HG03378 (cell line): ENCODE data around the gene PGR.
"Not testable (repeated sequence)": the region's sequence is repeated elsewhere in the genome, so short reads cannot be mapped to it uniquely, and the experiment has no call there.

ENCODE experiments used
- ATAC-seq: cut with Tn5 transposase; IDR thresholded peaks from one replicate; pipeline ENCODE4 v1.9.1; 2021; ENCODE audit warnings: mild to moderate bottlenecking, moderate library complexity; ENCODE audit not compliant: unreplicated experiment

Gene PGR

DNA sequence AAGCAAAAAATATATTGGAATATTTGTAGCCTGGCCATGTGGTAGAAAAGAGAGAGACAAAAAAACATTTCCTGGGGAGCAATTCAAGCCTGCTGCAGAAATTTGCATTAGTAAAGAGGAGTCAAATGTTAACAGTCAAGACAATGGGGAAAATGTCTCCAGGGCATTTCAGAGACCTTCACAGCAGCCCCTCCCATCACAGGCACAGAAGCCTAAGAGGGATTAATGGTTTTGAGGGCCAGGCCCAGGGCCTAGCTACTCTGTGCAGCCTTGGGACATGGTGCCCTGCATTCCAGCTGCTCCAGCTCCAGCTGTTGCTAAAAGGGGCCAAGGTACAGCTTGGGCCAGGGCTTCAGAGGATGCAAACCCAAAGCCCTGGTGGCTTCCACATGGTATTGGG is 46.8 kb downstream of the PGR start:
- ATAC-seq, result no peak

- ATAC-seq, result no peak
Observed at GRCh38 chr11:101063706-101064105, 65.9 kb downstream of the PGR start.

DNA sequence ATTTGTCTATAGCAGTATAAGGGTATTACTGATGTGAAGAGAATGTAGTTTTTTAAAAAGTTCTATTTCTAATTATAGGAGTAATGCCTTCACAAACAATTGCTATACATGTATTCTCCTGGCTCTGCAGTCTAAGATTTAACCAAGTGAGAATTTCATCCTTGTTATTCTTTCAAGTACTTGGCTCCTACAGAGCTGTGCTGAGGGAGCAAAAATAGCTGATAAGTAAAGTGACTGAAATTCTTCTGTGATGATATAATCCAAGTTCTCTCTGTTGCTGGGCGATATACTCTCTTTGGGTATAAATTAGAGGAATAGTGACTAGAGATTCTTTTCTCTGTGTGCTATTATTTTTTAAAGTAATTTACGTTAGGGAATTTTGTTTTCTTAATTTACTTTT is 68.0 kb downstream of the PGR start:
- no peak for ATAC-seq

DNA sequence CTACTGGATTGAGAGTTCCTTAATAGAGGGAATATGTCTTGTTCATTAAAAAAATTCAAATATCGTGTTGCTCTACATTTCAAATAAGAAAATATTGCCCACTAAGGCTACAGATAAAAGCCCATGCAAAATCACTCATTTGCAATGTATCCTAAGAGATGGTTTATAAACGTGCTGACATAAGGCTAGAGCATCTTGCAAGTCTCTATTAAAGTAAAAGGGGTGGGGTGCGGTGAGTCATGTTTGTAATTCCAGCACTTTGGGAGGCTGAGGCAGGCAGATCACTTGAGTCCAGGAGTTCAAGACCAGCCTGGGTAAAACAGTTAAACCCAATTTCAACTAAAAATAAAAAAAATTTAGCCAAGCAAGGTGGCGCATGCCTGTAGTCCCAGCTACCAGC is 70.3 kb downstream of the PGR start:
- no peak for ATAC-seq

DNA sequence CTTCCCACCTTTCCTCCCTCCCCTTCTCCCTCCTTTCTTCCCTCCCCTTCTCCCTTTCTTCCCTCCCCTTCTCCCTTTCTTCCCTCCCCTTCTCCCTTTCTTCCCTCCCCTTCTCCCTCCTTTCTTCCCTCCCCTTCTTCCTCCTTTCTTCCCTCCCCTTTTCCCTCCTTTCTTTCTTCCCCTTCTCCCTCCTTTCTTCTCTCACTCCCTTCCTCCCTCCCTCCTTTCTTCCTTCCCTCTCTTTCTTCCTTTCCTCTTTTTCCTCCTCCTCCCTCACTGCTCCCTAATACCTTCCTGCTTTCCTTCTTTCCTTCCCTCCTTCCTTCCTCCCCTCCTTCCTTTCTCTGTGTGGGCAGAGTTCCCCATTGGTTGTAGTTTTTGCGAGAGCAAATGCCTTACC is 76.1 kb downstream of the PGR start:
- ATAC-seq, result no peak

DNA sequence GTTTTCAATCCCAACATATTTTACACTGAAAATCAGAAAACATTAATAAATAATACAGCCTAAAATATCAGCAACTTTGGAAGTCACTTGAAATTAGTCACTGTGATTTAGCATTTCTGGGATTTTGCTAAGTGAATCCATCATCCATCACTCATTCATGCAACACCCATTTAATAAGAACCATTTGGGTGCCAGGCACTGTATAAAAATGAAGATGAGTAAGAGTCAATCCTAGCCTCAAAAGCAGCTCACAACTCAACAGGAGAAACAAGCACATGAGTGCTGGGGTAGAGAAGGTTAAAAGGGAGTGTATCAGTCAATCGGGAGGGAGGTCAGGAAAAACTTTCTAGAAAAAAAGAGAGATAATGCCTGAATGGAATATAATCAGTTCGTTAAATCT is 77.9 kb downstream of the PGR start:
- no peak for ATAC-seq

DNA sequence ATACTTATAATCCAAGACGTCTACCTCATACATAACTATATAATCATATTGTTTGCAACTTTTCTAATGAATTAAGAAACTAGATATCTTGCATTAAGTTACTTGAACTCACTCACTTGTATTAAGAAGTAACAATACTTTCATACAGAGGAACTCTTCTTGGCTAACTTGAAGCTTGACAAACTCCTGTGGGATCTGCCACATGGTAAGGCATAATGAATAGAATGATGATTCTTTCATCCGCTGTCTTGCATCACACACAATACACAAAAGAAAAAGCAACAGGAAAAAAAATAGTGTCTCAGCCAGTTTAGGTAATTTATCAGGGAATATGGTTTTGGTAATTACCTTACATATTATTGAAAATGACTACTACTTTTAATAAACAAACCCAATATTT is 79.8 kb downstream of the PGR start:
- ATAC-seq, result no peak

- no peak for ATAC-seq
Observed at GRCh38 chr11:101049123-101049522, 80.5 kb downstream of the PGR start.

DNA sequence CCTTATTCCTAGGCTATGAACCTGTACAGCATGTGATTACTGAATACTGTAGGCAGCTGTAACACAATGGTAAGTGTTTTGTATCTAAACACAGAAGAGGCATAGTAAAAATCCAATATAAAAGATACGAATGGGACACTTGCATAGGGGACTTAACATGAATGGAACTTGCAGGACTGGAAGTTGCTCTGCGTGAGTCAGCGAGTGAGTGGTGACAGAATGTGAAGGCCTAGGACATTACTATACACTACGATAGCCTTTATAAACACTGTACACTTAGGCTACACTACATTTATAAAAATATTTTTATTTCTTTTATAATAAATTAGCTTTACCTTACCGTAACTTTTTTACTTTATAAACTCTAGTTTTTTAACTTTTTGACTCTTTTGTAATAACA is 81.1 kb downstream of the PGR start:
- no peak for ATAC-seq

- no peak for ATAC-seq
Observed at GRCh38 chr11:101046947-101047346, 82.7 kb downstream of the PGR start.

- ATAC-seq, result no peak
Observed at GRCh38 chr11:101045415-101045814, 84.2 kb downstream of the PGR start.

DNA sequence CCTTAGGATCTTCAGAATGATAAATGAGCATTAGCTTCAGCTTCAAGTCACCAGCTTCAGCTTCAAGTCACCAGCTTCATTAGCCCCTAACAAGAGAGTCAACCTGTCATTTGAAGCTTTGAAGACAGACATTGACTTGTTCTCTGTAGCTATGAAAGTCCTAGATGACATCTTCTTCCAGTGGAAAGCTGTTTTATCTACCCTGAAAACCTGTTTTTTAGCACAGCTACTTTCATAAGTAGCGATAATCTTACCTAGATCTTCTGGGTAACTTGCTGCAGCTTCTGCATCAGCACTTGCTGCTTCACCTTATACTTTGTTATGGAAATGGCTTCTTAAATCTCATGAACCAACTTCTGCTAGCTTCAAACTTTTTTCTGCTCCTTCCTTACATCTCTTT is 85.7 kb downstream of the PGR start:
- no peak for ATAC-seq

GRCh38 chr11:101035872-101036271 is 93.7 kb downstream of the PGR start:
- ATAC-seq, result no peak

DNA sequence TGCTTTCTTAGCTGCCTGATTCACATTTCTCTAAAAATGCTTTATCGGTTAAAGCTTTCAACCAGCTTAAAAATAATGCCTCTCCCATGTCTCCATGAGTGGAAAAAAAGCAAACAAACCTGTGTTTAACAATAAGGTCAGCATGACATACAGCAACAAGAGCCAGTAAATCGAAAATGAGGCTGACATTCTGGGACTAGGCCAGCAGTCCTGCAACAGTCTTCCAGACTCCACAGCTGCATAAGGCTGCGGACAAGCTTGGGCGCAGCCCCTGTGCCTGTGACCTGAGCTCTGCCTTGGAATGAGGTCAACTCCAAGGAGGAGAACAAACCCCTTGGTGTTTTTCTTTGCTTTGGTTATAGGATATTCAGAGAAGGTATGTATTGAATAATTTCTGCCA is 95.5 kb downstream of the PGR start:
- ATAC-seq, result no peak

- ATAC-seq, result no peak
Observed at GRCh38 chr11:101032991-101033390, 96.6 kb downstream of the PGR start.

- no peak for ATAC-seq
Observed at GRCh38 chr11:101031713-101032112, 97.9 kb downstream of the PGR start.

DNA sequence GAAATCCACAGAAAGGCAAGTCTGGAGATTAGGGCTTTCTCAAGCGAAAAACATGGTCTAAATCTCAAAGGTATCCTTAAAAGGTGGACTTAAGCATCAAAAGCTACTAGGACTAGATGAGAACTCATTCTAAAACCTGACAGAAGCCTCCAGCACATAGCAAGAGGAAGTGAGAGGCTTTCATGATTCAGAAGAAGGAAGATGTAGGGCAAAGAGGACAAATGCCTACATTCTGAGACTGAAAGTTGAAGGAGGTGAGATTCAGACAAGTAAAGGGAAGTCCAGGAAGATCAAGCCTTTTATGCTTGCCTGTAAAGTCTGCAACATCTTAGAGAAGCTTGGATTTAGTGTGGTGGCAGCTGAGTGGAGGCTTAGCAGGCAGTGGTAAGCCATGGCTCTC is 98.9 kb downstream of the PGR start:
- no peak for ATAC-seq

GRCh38 chr11:101030015-101030414 is 99.6 kb downstream of the PGR start:
- no peak for ATAC-seq

DNA sequence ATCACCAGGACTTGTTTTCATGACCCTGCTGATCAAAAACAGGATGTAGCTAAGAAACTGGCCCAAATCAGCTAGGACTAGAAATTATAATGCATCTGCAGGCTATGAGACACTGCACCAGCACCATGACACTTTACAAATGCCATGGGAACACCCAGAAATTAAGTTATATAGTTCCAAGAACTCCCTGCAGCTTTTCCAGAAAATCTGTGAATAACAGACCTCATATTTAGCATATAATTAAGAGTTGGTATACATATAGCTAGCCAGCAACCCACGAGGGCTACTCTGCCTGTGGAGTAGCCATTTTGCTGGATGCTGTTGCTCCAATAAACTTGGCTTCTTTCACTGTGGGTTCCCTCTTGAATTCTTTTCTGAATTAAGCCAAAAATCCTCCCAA is 101.0 kb downstream of the PGR start:
- ATAC-seq, result no peak

- ATAC-seq, result no peak
Observed at GRCh38 chr11:101022256-101022655, 107.4 kb downstream of the PGR start.

- ATAC-seq, result no peak
Observed at GRCh38 chr11:101019870-101020269, 109.7 kb downstream of the PGR start.

DNA sequence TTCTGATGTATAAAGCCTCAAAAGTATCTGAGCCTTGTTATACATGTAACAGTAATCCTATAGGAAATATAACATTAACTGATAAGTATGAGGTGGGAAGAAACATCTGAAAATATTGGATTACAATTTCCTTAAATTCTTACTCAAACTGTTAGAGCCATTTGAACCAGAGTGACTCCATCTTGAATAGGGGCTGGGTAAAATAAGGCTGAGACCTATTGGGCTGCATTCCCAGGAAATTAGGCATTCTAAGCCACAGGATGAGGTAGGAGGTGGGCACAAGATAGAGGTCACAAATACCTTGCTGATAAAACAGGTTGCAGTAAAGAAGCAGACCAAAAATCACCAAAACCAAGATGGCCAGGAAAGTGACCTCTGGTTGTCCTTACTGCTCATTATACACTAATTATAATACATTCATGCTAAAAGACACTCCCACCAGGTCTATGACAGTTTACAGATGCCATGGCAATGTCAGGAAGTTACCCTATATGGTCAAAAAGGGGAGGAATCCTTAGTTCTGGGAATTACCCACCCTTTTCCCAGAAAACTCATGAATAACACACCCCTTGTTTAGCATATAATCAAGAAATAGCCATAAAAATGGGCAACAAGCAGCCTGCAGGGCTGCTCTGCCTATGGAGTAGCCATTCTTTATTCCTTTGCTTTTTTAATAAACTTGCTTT is 114.9 kb downstream of the PGR start:
- ATAC-seq, result no peak

GRCh38 chr11:101013702-101014101 is 115.9 kb downstream of the PGR start:
- ATAC-seq, result not testable (repeated sequence)
